Lower leg skin (tissue), 4 donors: ENCODE results near the gene KIFAP3. TPM values are rescaled to one million over a fixed set of nuclear protein-coding genes. Genes with fewer than 3 reads are reported as not detected.
"Not testable (repeated sequence)": the region's sequence is repeated elsewhere in the genome, so short reads cannot be mapped to it uniquely, and the experiment has no call there.

ENCODE experiments used
- DNase-seq, 2 donors: peaks; one replicate each; pipeline ENCODE4 v3.0.0-alpha.2; 2019; ENCODE audit warnings: low spot score in 2 of 2
- H3K4me3 ChIP-seq: fragments of 200-600 bp; sonication (generic); 2 replicates; pipeline ENCODE4 v1.5.1; 2017; ENCODE audit warnings: mild to moderate bottlenecking, low read depth; ENCODE audit not compliant: poor library complexity, severe bottlenecking
- CTCF ChIP-seq, 3 donors: fragments of 450-650 bp; IDR thresholded peaks; one replicate each; pipeline ENCODE4 v1.5.1; 2016; ENCODE audit warnings: antibody characterized with exemption in 3 of 3, mild to moderate bottlenecking in 3 of 3, moderate library complexity in 2 of 3
- POLR2A ChIP-seq, 2 donors: fragments of 450-650 bp; IDR thresholded peaks; one replicate each; pipeline ENCODE4 v1.6.1; 2016 to 2017; ENCODE audit warnings: antibody characterized with exemption in 2 of 2, mild to moderate bottlenecking in 1 of 2, moderate library complexity in 1 of 2
- WGBS, 2 donors: methylation state at CpG; one replicate each; pipeline ENCODE4 v1.1.5; 2018; 5-methylcytosine and 5-hydroxymethylcytosine counted together
- intact Hi-C: fragments of 100-400 bp; cut with DNase I; formaldehyde crosslinking; loops from one replicate; pipeline ENCODE4 v1.15.0; 2023; ENCODE audit warnings: low total_unique reads
- total RNA-seq, 4 donors: library from RNA; depleted of rRNA; stranded (reverse); fragments of >200 nt; gene quantifications; one replicate each; pipeline ENCODE4 v1.1.0, GENCODE V29; 2016

KIFAP3 gene
- total RNA-seq, 4 donors from 2014 or later, result 17.6 to 24.2 (median 21.9) TPM

DNA sequence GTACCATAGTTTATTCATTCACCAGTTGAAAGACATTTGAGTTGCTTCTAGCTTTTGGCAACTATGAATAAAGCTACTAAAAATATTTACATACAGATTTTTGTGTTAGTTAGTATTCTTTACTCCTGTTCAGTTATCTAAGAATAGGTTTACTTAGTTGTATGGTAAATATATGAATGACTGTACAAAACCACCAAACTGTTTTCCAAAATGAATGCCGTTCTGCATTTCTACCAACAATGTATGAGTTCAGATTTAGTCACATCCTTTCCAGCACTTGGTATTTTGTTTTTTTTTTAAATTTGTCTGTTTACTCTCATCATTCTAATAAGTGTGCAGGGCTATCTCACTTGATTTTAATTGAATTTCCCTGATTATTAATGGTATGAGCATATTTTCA lies 3.4 kb upstream of the KIFAP3 start:
- WGBS, 2 donors, result 88 to 92% methylated on average over 1 of the region's 1 CpG
- DNase-seq, result no peak
- no peak for TF ChIP-seq CTCF (IDR thresholded peaks at IDR 0.05)
- TF ChIP-seq POLR2A (IDR thresholded peaks at IDR 0.05), result no peak
- intact Hi-C loops, result no loop called here
- H3K4me3 ChIP-seq, result no peak overlapping the region

DNA sequence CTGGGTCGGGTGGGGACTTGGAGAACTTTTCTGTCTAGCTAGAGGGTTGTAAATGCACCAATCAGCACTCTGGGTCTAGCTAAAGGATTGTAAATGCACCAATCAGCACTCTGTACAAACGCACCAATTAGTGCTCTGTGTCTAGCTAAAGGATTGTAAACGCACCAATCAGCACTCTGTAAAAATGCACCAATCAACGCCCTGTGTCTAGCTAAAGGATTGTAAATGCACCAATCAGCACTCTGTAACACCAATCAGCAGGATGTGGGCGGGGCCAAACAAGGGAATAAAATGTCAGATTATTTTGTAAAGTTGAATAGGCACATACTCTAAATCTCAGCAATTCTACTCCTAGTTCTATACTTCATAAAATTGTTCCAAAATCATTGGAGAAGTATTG lies 2.5 kb upstream of the KIFAP3 start:
- intact Hi-C loops, H3K4me3 ChIP-seq, DNase-seq: not testable (repeated sequence)
- 89 to 95% methylated on average over 5 of the region's 5 CpGs for WGBS, 2 donors

DNA sequence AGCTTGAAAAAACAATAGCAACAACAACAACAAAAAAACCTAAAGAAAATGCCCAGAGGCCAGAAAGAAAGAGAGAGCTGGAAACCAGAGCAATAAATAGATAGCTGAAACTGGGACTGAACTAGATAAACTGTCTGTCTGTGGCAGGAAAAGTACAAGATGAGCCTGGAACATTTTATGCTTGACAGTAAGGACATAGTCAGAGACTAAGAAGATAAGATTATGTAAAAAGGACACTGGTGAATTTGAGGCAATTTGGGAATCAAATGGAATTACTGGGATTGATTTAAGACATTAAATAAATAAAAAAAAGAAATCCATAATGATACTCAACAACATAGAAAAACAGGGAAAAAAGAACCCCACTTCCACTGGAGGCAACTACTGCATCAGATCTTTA lies 1.7 kb upstream of the KIFAP3 start:
- TF ChIP-seq POLR2A (IDR thresholded peaks at IDR 0.05) (no peak), CTCF (IDR thresholded peaks at IDR 0.05) (no peak)
- DNase-seq, result no peak
- H3K4me3 ChIP-seq, result no peak overlapping the region
- intact Hi-C loops, result no loop called here

- intact Hi-C loops, result no loop called here
- no peak for TF ChIP-seq POLR2A (IDR thresholded peaks at IDR 0.05)
- TF ChIP-seq CTCF (IDR thresholded peaks at IDR 0.05), result no peak
- DNase-seq, result no peak
- H3K4me3 ChIP-seq, result no peak overlapping the region
- 64 to 65% methylated on average over 3 of the region's 3 CpGs for WGBS, 2 donors
Measured at GRCh38 chr1:170075186-170075585, 691 bp upstream of the KIFAP3 start.

GRCh38 chr1:170073893-170074249 lies 624 bp downstream of the KIFAP3 start:
- no peak for TF ChIP-seq CTCF (IDR thresholded peaks at IDR 0.05)
- intact Hi-C loops, result no loop called here
- DNase-seq, result no peak
- H3K4me3 ChIP-seq, result peak overlapping the region; percentile 89
- 11 to 14% methylated on average over 8 of the region's 8 CpGs for WGBS, 2 donors

DNA sequence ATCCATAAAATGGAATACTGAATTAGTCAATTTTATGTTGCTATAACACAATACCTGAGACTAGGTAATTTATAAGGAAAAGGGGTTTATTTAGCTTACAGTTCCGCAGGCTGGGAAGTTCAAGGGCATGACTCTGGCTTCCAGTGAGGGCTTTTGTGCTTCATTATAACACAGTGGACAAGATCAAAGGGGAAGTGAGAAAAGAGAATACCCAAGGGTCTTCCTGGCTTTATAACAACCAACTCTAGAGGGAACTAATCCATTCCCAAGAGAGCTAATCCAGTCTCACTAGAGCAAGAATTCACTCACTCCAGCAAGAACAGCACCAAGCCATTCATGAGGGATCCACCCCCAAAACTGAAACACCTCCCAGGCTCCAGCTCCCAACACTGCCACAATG lies 3.1 kb downstream of the KIFAP3 start:
- TF ChIP-seq CTCF (IDR thresholded peaks at IDR 0.05) (no peak), POLR2A (IDR thresholded peaks at IDR 0.05) (no peak)
- intact Hi-C loops, result no loop called here
- DNase-seq, result no peak
- WGBS, 2 donors, result 100% methylated on average over 1 of the region's 1 CpG
- no peak overlapping the region for H3K4me3 ChIP-seq
